Brain pericyte (primary cell): Measurements from ENCODE around the gene GPR158.

Experiments
- DNase-seq: peaks from one replicate; pipeline ENCODE4 v3.0.0-alpha.2; 2012; ENCODE audit warnings: low read depth, low spot score

GPR158 gene

DNA sequence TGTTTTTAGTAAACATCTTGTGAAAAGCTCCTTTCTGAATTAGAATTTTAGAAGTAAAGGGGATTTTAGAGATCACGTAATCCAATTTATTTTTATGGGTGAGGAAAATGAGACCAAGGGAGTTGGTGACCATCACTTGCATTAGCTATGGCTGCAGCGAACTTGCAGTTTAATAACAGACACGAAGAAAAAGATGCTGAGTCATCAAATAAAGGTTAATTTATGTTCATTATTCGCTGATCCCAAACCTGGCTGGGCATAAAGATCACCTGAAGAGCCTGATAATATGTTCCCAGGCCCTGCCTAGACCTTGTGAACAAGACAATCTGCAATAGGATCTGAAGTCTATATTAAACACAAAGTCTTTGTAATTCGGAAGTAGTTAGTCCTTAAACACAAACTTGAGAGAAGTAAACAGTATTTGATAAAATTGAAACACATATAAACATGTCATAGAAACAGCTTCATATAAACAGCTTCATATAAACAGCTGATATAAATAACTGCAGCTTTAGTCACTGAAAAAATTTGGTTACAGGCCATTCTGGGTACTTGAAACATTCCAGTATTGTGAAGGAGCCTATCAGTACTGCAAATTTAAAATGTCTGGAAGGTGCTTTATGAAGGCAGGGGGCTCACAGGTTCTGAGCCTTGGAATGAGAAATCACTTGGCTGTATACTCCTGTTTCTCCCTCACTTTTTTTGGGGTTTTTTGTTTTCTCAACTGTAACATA lies 16.5 kb downstream of the GPR158 start:
- no peak for DNase-seq

DNA sequence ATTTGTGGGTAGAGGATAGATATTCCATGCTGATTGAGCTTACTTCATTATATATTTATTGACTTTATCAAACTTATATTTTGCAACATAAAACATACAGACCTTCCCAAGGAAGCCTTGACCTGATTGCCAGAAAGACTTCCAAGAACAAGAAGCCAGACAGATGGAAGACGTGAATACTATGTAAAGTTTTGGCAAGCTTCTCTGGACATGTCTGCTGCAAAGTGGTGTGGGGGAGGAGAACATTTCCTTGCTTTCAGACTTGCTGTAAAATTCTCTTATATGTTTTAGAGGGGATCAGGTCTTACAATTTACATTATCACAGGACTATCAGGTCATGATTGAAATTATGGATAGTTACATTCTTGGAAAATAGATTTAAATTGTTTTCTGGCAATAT lies 23.4 kb downstream of the GPR158 start:
- DNase-seq: no peak

DNA sequence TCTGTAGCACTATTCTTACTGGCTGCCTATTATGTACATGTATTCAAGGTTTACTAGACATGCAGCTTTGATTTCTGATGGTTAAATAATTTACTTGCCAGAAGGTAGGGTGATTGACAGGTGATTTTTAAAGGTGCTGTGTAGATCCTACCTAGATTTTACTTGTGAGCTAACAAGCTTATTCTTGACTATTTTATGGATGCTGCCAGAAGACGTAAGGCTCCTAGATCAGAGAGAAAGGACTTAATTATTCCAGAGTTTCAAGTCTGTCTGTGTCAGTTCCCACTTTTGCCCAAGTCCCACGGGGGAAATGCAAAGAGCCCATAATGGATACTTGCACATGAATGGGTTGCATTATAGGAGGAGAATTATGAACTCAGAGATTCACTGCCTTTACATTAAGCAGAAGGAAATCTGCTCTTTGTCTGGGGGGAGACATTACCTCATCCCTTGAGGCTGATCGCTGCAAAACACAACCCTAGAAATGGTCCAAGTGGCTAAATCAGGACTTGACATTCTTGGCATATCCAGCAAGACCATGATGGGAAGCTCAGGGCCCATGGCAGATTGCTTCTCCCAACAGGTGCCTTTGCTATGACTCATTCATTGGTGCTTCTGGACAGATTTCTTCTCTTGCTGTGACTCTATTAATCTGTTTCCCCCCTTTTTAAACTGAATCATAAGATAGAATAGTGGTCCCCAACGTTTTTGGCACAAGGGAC lies 32.1 kb downstream of the GPR158 start:
- no peak for DNase-seq

DNA sequence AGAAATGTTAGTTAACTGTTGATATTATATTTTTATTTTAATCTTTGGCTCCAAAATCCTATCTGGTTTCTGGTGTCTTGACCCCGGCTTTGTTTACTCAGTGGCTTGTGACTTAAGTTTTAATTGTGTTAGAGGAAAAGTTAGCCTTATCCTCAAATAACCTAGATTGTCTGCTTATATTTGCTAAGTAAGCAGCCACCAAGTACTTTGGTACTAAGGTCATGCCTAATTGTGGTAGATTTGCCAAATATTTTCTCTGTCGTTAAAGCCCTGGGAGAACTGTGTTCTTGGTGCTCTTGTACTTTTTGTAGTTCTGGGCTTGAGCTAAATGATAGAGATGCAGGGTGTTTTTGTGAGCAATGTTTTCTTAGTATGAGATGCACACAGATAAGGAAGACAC lies 34.8 kb downstream of the GPR158 start:
- DNase-seq: no peak

DNA sequence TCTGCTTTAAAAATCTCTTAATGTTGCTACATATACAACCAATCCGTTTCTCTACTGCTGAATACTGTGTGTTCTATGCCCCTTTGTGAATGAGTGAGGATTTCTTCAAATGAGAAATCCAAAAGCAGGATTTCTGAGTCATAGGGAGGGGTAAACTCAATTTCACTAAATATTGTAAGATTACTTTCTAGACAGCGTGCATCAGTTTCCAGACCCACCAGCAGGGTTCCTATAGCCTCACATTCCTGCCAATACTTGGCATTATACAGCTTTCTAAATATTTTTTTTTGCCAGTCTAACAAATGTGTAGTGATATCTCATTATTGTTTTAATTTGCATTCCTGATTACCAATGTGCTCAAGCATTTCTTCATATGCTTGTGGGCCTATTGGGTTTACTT lies 35.5 kb downstream of the GPR158 start:
- DNase-seq: no peak

DNA sequence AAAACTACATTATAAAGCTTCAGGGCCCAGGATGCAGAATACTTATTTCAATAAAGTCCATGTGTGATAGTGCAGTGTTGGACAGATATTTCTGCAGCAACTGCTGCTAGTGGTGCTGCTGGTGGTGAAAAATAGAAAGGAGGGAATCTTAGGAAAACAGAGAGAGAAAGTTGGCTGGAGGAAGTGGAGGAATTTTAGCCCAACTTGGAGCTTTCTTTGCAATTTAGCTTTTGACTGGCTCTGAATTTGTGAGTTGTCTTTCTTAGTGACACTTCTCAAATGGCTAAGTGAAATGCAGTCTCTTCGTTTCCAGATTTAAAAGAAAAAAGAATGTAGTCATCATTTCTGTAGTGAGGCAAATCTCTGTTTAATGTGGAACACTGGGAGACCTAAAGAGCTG lies 45.4 kb downstream of the GPR158 start:
- DNase-seq: no peak

DNA sequence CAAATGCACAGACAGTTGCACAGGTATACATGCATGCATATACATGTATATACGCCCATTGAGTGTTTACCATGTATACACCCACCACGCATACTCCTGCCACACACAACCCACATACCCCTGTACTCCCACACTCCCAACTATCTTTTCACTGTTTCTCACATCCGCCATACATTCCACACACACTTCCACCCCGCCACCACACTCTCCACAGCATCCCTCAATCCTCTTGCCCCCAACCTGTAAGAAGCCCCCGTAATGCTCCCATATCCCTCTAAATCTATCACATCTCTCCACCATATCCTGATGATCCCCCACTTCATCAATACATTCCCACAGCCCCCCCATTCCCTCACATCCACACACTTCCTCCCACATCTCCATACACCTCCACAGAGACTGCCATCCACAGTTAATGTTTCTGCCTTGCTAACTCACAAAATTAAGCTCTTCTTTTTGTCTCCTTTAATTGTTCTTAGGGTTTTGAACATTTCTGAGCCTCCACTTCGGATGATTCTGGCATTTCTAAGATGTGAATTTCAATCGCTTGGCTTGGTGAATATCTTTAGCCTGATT lies 47.4 kb downstream of the GPR158 start:
- DNase-seq: no peak

DNA sequence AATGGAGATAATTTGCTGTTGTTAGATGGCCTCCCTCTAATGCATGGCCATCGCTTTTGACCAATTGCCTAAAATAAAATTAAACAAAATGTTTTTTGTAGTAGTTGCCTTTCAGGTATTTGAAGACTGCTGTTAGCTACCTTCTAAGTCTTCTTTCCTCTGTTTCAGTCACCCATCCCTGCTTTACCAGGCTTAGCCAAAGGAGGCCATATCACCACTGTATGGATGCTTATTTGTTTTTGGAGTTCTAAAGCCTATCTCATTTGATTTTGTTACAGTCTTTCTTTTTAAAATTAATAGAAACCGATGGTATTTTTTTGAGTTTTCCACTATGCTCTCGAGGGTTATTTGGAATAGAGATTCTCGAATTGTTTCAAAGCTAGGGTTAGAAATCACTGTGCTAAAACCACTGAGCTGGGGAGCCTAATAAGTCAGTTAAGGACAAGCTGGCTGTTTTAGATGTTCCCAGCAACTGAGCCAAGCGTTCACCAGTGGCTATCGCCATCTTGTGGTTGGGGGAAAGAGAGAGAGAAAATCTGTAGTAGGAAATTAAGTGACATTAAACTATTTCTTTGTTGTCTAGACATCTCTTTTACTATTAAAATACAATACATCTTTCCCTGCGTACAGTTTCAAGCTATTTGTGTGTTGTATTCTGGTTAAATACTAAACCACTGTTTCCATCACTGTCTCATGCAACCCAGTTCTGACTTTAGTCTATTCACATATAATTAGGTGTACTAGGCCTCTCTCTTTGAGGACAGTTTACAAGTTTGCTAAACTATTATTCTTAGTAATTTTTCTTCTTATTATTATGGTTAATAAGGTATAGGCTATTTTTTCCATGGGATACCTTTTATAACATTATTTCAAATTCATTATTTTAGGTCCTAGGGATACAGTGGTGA lies 52.2 kb downstream of the GPR158 start:
- DNase-seq: no peak

DNA sequence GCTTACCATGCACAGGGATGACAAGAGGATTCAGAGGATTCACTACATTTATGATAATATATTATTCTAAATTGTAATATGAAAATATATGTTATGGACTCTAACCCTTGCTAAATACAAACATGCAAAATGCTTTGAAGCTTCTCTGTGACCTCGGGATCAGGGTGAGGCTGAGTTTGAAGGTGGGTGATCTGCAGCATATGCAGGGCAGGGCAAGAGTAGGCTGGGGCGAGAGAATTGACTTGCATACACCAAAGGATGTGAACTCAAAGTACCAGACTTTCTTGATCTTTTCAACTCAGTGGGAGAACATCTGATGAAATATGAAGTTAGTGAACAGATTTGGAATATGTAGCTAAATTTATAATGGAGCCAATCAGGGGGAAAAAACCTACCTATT lies 57.0 kb downstream of the GPR158 start:
- no peak for DNase-seq

DNA sequence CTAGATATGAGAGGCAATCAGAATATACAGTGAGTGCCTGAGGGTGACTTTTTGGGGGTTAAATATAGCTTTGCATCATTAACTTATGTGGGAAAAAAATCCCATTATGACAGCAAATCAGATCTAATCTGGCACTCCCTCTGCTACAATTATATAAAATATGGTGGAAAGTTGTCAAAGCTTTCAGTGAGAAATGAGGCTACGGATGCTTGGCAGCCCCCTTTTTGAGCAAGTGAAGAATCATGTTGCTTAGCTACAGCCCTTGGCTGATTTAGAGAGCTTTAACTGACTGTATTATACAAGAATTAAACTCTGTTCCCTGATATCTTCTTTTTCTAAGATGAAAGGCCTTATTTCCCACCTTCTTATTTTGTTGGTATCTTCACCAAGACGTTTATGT lies 57.4 kb downstream of the GPR158 start:
- DNase-seq: no peak

DNA sequence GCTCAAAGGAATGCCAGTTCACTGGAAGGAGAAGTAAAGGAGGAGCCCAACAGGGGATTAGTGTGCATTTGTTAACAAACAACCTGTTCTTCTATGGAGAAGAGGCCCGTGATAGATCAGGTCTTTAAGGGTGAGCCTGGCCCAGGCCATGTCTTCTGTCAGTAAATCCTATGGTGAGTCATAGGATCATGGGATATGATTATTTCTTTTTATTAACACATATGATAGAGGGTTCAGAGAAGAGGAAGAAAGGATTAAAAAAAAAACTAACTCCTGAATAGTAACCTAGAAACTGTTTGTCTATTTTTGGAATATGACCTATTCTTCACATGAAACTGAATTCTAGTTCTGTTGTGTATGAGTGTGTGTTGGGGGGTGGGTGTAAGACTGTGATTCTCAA lies 70.4 kb downstream of the GPR158 start:
- DNase-seq: no peak

DNA sequence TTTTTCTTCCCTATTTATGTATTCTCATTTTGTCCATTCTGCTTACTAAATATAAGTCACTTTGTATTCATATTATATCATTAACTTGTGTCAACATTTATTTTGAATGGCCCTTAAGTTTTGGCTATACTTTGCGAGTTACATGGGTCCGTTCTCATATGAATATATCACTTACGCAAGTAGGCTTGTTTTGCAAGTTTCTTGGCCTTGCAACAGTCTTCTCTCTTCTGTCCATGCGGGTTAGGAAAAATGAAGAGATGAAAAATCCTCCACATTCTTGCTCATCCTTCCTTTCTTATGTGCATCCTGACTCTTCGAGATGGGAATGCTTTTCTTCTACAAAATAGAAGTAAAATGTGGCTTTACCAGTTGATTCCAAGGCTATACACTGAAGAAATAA lies 82.8 kb downstream of the GPR158 start:
- no peak for DNase-seq

DNA sequence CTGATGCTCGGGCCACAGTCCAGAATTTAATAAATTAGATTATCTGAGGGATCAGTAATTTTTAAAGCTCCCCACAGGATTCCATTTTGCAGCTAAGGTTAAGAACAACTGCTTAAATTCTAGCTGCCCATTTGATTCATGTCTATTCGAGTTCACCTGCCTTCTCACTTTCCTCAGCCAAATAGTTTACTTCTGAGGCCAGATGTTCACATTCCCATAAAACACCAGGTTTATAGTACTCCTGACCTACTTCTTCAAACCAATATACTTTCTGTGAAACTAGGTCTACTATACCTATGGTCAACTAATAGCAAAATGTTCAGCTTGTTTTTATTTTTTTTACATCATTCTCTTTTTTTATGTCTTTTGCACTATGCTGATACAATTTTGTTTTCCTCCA lies 86.3 kb downstream of the GPR158 start:
- DNase-seq: no peak

DNA sequence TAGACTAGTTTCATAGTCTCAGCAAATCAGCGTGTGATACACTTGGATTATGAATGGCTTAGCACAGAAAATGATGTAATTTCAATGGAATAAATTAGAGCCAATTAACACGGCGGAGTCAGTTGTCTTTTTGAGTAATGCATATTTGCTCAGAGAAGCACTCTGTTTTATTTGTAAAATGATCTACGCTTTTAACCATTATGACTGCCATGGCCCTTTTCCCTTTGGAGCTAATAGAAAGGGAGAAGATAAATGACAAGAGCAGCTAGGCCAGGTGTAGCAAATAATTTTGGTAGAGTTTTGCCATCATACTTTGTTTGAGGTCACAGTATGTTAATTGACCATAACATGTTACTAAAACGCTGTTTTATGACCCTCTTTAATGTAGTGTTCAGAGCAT lies 86.8 kb downstream of the GPR158 start:
- DNase-seq: no peak

DNA sequence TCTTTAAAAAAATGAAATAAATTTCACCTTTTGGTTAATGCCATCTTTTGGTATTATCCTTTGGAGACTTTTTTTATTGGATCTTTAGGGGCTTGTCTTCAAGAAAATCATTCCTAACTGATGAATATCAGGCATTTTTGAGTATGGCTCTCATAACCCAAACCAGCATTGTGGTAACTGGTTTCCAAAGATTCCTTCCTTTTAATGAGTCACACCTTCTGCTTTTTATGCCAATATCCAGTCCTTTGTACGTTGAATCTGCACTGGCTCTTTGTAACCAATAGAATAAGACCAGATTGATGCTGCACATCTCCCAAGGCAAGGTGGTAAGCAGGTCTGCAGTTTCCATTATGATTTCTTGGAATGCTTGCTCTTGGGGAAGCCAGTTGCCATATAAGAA lies 89.1 kb downstream of the GPR158 start:
- no peak for DNase-seq

DNA sequence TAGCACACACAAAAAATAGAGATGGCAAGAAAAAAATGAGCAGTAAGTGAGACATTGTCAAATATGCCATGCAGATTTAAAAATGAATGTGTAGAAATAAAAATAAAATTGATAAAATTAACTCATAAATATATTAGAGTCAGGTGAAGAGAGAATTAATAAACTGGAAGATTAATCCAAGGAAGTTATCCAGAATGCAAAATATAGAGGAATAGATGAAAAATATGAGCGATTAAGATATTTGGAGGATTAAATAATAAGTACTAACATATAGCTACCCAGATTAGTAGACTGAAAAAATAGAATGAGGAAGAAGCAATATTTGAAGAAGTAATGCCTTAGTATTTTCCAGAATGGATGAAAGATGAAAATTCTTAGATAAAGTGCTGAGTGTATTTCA lies 103.4 kb downstream of the GPR158 start:
- DNase-seq: no peak

DNA sequence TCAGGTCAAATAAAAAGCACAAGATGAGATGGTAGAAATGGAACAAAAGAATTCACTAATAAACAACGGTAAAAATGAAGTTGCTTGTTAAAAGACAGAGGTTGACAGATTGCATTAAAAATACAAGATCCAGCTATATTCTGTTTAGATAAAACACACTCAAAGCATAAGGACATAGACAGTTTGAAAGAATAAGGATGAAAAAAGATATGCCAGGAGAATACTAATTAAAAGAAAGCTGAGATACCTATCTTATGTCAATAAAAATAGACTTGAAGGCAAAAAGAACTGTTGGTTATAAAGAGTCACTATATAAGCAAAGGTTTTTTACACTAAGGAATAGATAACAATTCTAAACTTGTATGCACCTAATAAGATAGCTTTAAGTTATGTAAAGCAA lies 105.3 kb downstream of the GPR158 start:
- no peak for DNase-seq

DNA sequence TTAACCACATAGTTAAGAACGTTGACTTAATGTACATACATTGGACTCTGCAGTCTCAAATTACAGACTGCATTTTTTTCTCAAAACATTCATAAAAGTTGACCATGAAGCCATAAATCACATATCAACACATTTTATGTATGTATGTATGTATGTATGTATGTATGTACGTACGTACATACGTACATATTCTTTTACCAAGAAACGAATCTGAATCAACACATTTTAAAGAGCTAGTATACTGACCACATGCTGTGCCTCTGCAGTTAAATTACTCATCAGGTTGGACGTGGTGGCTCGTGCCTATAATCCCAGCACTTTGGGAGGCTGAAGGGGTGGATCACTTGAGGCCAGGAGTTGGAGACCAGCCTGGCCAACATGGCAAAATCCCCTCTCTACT lies 105.8 kb downstream of the GPR158 start:
- no peak for DNase-seq

DNA sequence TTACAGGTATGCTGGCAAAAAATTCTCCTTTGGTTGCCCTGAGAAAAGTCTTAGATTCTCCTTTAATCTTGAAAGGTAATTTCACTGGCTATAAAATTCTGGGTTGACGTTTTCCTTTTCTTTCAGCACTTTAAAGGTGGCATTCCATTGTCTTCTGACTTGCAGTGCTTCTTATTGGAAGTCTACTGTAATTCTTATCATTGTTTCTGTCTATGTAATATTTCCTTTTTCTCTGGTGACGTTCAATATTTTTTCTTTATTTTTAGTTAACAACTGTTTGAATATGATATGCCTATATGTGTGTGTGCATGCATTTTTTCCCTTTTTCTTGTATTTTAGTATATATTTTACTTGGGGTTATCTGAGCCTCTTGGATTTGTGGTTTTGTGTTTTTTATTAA lies 111.0 kb downstream of the GPR158 start:
- DNase-seq: no peak

DNA sequence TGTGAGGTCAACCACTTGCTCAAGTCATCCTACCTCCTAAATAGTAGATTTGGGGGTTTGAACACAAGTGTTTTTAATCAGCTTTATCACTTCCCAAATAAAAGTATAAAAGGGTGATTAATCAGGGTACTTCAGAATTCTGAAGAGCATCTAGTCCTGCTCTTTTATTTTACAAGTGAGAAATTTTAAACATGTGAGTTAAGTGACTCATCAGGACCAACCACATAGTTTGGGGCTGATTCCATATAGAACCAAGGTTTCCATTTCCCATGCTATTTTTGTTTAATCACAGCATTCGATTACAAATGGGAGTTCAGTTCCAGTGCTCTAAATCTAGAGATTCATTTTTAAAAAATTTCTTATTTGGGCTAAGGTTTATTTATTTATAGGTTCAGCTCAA lies 113.4 kb downstream of the GPR158 start:
- no peak for DNase-seq

DNA sequence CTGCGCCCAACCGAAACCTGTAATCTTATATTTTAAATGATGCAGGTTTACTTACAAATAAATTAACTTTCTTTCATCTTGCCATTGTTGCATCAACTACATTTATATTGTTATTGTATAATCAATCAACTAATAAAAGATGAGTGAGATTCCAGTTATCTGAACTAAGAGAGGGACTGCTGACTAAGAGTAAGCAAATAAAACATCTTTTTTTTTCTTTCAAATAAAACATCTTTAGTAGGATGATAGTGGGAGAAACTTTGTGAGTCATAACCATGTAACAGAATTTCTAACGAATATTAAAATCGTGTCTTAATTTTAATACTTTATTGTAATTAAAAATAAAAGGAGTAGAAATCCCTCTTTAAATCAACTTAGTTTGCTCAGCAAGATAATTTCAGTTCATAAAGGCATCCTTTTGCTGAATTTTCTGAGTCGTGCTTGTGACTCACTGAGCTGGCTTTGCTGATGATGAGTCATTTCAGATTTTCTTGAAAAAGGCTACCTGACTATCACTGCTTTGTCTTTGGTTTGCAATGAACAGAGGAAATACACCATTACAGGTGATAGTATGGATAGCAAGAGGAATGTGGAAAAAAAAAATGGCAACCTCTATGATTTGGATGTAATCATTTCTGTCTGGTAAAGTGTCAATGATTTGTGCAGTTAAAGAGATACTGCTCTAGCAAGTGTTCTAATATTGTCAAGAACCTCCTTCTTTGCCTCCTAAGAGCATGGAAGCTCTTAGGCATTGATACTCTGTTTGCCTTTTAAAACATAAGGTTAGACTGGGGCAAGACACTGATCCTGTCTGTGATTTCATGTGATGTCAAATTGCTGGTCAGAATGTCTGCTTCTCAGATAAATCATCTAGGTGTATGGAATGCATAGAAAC lies 119.5 kb downstream of the GPR158 start:
- DNase-seq: no peak
